GM19328 (cell line): ENCODE data around the gene DOCK9.

Source experiments
- ATAC-seq: cut with Tn5 transposase; IDR thresholded peaks from one replicate; pipeline ENCODE4 v1.9.1; 2021; ENCODE audit warnings: mild to moderate bottlenecking, moderate library complexity; ENCODE audit not compliant: unreplicated experiment

Gene DOCK9

DNA sequence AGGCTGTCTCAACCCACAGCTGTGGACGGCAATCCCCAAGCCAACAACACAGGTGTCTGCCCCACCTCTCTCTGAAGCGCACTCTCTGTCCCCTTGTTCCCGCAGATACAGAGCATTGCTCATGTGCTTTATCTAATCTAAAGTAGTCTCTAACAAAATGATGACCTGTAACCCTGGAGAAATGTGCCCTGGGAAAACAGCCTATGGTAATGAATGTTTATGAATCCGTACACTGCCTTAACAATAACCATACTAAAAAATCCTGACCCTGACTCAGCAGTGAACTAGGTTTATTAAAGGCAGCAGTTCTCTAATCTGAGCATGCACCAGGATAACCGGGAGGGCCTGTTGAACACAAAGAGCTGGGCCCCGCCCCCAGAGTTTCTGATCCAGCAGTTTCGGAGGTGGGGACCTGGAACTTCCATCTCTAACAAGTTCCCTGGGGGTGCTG is 174.7 kb downstream of the DOCK9 start:
- no peak for ATAC-seq

- no peak for ATAC-seq
Measured at GRCh38 chr13:98802559-98802958, 175.3 kb downstream of the DOCK9 start.

GRCh38 chr13:98801626-98802418 is 176.0 kb downstream of the DOCK9 start:
- no peak for ATAC-seq

- ATAC-seq, result no peak
Measured at GRCh38 chr13:98800078-98800477, 177.8 kb downstream of the DOCK9 start.

DNA sequence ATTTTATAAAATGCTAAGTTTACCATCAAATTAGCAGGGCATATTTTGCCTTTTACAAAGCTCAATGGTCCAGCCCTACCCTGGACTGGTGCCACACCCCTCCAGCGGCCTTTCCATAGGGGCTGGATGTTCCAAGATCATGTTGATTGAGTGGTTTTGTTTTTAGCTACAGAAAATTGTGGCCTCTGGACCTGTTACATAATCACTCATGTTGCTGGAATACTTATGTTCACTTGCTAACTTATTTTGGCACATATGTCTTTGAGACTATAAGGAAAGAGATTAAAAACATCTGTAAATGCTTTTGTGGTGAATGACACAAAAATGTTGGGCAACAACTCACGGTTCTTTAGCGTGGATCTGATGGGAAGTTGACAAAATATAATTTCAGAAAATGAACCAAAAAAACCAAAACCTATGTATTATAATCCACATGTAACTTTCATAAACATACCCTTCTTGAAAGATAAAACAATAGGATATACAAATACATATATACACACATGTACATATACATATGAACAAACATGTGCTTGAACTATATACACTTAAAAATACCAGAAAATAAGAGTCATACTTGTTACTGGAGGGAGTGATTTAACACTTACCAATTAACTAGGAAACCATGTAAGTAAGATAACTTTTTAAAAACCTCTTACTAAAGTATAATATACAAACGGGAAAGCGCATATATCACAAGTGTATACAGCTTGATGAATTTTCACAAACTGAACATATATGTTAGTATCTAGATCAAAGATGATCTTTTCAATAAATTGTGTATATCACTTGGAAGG is 178.8 kb downstream of the DOCK9 start:
- no peak for ATAC-seq

- no peak for ATAC-seq
Measured at GRCh38 chr13:98797456-98797855, 180.4 kb downstream of the DOCK9 start.

GRCh38 chr13:98796798-98797197 is 181.1 kb downstream of the DOCK9 start:
- ATAC-seq, result no peak

DNA sequence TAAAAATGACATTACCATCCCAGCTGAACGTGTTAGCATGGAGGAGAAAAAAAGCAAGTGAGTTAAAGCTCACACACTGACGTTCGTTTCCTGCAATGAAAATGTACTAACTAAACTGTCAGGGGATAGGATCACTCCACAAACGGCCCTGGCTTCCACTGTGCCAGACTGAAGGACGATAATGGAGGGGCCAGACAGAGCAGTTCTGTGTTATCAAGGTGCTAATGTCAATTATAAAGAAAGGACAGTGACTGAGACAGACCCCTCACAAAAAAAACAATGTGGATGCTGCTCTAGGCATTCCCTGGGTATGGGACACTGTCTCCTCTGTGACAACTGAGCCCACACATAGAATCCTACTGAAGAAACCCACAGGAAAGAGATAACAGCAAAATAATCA is 181.7 kb downstream of the DOCK9 start:
- ATAC-seq, result no peak

DNA sequence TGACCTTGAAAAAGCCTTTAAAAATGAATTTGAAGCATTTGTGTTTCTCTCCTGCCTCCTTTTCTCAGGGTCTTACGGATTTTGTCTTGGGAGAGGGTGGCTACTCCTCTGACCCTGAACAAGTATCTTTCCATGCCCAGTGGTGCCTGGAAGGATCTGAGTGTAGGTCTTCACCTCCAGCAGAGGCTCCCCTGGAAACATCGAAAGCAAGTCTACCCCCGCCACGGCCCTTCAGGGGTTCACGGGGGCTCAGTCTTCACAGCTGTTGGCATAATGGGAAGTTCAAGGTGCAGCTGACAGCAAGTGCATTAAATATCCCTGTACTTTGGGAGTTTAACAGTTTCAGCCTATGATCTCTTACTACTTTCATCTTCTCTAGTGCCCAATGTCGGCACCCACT is 182.6 kb downstream of the DOCK9 start:
- no peak for ATAC-seq

- ATAC-seq, result no peak
Measured at GRCh38 chr13:98794498-98794897, 183.4 kb downstream of the DOCK9 start.

DNA sequence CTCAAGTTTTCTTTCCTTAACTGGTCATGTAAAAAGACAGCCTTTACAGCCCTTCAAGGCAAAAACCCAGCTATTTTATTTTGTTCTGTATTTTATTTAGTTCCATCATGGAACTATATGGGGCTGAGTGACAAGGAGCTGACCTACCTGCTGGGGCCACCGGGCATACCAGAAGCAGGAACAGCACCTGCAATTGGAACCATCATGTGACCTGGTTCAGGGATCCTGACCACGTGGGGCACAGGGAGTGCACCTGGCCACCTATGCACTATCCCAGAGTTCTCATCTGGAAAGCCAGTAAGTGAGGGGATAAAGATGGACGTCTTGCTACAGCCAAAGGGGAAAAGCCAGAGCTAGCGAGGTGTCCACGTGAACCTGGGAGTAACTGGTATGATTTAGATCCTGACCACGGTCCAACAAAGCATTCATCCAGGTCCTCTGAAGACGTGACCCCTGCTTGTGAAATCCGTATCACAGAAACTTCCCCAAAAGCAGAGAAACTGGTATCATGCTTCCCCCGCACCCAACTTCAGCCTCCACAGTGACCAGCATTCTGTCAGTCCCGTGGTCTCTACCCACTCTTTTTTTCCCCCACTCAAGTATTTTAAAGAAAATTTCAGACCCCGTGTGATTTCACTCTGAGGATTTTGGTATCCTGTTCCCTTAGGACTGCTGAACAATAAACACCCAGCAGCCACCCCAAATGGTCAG is 184.9 kb downstream of the DOCK9 start:
- no peak for ATAC-seq

- ATAC-seq, result no peak
Measured at GRCh38 chr13:98792321-98792720, 185.5 kb downstream of the DOCK9 start.

DNA sequence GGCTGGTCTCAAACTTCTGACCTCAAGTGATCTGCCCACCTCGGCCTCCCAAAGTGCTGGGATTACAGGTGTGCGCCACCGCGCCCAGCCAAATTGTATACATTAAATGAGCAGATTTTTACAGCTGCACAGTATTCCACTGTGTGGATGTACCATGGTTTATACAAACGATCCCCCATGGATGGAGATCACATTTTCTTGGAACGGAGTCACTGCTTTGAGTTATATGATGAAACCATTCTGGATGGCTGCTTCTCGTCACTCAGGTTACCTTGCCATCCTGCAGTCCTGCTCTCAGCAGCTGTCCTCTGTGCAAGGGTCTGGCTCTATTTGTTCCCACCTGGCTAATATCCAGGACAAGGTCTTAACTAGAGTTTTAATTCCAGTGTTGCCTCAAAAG is 186.3 kb downstream of the DOCK9 start:
- no peak for ATAC-seq

DNA sequence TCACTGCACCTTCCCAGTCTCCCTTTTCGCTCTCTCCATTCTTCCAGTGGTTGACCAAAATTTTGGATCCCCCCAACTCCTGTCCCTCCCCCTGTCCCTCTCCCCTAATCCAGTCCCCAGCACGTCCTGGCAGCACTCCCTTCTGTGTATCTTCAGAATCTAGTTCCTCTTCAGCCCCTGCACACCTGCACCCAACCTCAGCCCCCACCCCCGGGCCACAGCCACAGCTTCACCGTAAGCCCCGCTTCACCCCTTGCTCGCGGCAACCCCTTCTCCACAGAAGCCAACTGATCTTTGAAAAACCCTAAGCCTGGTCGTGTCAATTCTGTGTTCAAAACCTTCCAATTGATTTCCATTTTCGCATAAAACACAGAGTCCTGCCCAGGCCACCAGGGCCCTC is 189.9 kb downstream of the DOCK9 start:
- ATAC-seq, result no peak

GRCh38 chr13:98787173-98787572 is 190.7 kb downstream of the DOCK9 start:
- no peak for ATAC-seq

- no peak for ATAC-seq
Measured at GRCh38 chr13:98786023-98786422, 191.8 kb downstream of the DOCK9 start.

GRCh38 chr13:98785405-98785804 is 192.5 kb downstream of the DOCK9 start:
- ATAC-seq, result no peak

GRCh38 chr13:98784666-98785065 is 193.2 kb downstream of the DOCK9 start:
- no peak for ATAC-seq

GRCh38 chr13:98783856-98784478 is 193.9 kb downstream of the DOCK9 start:
- no peak for ATAC-seq

DNA sequence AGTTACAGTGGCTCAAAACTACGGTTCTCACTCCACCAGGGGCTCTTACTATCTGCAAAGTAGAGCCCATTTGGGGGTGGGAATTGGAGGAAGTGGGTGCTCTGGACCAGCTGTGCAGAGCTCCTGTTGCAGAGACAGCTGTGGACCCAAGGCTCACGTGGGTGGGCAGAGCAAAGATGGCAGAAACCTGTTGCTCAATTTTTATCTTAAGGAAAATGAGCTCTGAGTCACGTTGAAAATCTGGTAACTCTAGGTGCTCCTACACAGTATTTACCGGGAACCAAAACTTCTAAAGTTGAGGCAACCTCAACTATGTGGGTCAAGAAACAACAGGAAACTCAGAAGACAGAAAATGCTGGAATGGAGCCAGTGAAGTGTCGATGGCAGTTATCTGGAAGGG is 195.2 kb downstream of the DOCK9 start:
- ATAC-seq, result no peak

- ATAC-seq, result no peak
Measured at GRCh38 chr13:98781905-98782304, 196.0 kb downstream of the DOCK9 start.
